A673 (cell line): ENCODE data around the gene HOMER1.

Source experiments
- EZH2 ChIP-seq: fragments of 200-600 bp; sonication (generic); IDR thresholded peaks from 2 replicates; pipeline ENCODE4 v1.6.1; 2017; ENCODE audit warnings: borderline replicate concordance, low read depth, mild to moderate bottlenecking, mixed read lengths, antibody characterized with exemption, low read length; ENCODE audit not compliant: poor library complexity, severe bottlenecking
- TF ChIP-seq, protein P1 (sequence below): fragments of 300-800, 200-600 bp; sonication (generic); conservative IDR thresholded peaks from 2 replicates; pipeline ENCODE4 v1.5.1; 2017; ENCODE audit warnings: low read depth, mild to moderate bottlenecking, antibody characterized with exemption, low read length, moderate library complexity, mixed read lengths

DNA sequence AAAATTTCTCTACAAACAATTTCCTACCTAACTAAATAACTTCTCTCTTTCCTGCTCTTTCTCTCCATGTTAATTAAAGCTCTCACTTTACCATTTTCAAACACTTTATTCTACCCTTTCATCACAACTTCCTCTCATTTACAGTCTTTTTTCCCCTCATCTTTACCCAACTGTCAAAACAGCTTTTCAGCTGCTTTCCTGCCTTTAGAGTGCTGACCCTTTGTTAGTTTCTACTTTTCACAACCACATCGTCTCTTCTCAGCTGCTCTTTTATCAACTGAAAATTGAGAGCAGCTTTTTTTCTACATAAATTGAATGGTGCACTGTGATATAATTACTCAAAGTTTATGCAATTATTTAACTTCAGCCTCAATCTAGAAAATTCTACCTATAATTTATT is 3.1 kb upstream of the HOMER1 start:
- TF ChIP-seq, protein P1, sequence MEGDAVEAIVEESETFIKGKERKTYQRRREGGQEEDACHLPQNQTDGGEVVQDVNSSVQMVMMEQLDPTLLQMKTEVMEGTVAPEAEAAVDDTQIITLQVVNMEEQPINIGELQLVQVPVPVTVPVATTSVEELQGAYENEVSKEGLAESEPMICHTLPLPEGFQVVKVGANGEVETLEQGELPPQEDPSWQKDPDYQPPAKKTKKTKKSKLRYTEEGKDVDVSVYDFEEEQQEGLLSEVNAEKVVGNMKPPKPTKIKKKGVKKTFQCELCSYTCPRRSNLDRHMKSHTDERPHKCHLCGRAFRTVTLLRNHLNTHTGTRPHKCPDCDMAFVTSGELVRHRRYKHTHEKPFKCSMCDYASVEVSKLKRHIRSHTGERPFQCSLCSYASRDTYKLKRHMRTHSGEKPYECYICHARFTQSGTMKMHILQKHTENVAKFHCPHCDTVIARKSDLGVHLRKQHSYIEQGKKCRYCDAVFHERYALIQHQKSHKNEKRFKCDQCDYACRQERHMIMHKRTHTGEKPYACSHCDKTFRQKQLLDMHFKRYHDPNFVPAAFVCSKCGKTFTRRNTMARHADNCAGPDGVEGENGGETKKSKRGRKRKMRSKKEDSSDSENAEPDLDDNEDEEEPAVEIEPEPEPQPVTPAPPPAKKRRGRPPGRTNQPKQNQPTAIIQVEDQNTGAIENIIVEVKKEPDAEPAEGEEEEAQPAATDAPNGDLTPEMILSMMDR, result no peak
- TF ChIP-seq EZH2, result no peak
